ENCODE measurements around the gene CPZ.

- TF ChIP-seq POLR2A (IDR thresholded peaks at IDR 0.05; ENCODE audit: low read length) = no peak
- TF ChIP-seq GATA1 (IDR thresholded peaks at IDR 0.05; ENCODE audit: low read depth, low read length) = no peak
Measured at GRCh38 chr4:8615366-8615765, 22.8 kb downstream of the CPZ start.
